OCI-LY1 (cell line): ENCODE data around the gene MAP7D1.

Experiments used
- EZH2 ChIP-seq: fragments of 200-600 bp; sonication (generic), shearing (Covaris generic); IDR thresholded peaks from 2 replicates; pipeline ENCODE4 v1.8.0; 2017; ENCODE audit warnings: borderline replicate concordance, mixed run types, mild to moderate bottlenecking, antibody characterized with exemption, low read length, moderate library complexity, mixed read lengths
- TF ChIP-seq, protein P1 (sequence below): fragments of 200-600 bp; sonication (generic), shearing (Covaris generic); IDR thresholded peaks from 2 replicates; pipeline ENCODE4 v1.5.1; 2017; ENCODE audit warnings: mild to moderate bottlenecking, antibody characterized with exemption, low read length, moderate library complexity, mixed read lengths

GRCh38 chr1:36135796-36136195 is 20.2 kb upstream of the MAP7D1 start:
- TF ChIP-seq, protein P1, sequence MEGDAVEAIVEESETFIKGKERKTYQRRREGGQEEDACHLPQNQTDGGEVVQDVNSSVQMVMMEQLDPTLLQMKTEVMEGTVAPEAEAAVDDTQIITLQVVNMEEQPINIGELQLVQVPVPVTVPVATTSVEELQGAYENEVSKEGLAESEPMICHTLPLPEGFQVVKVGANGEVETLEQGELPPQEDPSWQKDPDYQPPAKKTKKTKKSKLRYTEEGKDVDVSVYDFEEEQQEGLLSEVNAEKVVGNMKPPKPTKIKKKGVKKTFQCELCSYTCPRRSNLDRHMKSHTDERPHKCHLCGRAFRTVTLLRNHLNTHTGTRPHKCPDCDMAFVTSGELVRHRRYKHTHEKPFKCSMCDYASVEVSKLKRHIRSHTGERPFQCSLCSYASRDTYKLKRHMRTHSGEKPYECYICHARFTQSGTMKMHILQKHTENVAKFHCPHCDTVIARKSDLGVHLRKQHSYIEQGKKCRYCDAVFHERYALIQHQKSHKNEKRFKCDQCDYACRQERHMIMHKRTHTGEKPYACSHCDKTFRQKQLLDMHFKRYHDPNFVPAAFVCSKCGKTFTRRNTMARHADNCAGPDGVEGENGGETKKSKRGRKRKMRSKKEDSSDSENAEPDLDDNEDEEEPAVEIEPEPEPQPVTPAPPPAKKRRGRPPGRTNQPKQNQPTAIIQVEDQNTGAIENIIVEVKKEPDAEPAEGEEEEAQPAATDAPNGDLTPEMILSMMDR, result no peak
- TF ChIP-seq EZH2, result no peak
